Measurements from ENCODE around the gene CACNA2D3.

Gene CACNA2D3

DNA sequence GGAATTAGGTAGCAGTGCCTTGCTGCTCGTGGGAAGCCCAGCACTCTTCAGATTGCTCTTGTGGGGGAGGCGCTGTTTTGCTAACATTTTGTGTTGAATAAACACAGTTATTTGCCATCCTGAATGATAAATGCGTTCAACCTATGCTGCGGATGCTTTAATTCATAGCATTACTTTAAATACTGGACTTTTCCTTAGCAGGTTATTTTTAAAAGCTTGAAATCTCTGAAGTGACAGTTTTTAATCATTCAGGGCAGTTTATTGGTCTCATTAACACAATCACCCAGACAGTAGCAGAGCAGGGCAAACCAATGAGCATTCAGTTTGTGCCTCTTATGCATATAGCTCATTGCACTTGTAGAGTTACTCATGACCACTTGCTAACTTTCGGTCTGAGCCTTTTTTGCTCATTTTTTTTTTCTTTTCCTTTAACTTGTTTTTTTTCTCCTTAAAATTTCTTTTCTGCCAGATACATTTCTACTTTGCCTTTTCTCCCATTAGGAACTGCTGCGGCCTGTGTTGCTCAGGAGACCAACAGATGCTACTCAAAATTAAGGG is 5.2 kb downstream of the CACNA2D3 start:
- DNase-seq (ENCODE audit: low spot score), result no peak

DNA sequence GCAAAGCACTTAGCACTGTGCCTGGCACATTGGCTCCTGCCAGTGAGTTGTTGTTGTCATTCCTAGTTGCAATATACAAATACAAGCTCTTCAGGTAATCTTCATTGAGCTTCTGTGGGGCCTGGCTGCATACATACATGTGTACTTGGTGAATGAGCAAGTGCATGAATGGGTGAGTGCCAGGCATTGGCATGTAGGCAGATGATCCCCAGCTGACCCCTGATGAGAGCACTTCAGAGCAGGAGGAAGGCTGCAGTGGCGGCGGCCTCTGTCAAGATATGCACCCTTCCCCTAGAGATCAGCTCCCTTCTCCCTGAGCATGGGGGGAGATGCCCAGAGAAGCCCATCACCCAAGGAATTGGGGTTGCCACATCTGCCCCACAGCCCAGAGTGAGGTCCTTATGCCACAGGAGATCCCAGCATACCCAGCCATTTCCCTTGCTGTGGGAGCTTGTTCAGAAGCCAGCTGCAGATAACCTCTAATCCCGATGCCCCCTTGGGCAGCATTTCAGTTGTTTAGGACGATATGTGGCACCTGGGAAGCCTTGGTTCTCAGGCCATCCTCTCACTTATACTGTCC is 8.8 kb downstream of the CACNA2D3 start:
- no peak for DNase-seq (ENCODE audit: low spot score)

DNA sequence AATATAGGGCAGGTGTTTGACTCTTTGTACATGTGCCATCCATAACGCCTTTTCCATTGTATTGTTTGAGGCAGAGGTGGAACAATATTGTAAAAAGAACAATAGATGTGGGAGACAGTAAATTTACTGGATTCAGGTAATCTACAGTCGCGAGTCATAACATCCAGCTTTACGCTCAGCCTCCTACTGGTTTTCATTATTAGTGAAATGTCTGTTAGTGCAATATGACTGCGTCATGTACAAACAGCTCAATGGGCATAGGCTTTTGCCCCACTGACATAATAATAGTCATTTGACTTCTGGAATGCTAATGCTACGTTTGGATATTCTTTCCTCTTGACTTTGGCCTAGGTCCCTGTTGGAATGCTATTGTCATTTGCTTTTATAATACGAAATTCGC is 9.5 kb downstream of the CACNA2D3 start:
- DNase-seq (ENCODE audit: low spot score), result no peak

DNA sequence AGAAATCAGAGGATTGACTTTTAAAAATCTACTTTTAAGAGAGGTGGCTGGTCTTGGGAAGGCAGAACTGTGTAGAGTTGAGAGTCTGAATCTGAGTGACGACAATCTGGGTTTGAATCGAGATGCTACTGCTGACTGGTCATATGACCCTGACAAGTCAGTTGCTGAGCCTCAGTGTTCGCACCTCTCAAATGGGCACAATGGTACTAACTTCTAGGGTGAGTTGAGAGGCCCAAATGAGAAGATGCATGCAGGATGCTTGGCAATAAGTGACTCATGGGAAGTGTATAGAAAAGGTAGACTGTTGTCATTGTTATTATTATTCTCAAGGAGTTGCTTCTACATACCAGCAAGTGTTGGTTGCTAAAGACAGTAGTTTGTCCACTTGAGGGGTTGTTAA is 10.3 kb downstream of the CACNA2D3 start:
- no peak for DNase-seq (ENCODE audit: low spot score)

DNA sequence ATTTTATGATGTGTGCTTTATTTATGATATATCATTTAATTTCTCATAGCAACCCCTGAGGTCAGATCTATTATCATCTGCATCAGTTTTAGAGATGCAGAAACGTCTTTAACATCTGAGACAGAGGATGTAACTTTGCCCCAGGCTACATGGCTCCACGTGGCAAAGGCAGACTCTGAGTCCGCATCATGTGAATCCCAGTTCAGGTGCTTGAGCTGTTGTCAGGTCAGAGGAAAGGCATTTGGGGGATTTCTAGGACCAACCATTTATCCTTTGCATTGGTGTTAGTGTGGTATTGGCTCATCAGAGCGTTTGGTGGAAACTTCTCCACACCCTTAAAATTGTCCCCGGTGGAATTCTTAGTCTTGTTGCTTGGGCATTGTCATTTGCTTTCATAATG is 10.8 kb downstream of the CACNA2D3 start:
- no peak for DNase-seq (ENCODE audit: low spot score)

DNA sequence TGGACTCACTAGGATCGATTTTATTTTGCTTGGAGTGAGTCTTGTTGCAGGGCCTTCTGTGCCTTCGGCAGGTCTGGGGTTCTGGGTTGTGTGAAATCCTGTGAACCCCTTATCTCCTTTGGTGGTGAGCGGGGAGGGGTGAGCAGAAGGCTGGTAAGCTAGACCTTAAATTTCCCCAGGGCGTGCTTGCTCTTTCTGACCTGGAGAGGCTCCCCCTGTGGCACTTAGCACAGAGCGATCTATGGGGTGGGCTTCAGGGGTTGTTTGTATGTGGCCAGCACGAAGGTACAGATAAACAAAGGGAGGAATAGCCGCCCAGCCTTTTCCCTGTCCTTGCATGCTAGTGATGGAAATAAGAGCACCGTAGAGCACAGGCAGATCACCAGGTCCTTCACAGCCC is 11.8 kb downstream of the CACNA2D3 start:
- DNase-seq (ENCODE audit: low spot score), result no peak

DNA sequence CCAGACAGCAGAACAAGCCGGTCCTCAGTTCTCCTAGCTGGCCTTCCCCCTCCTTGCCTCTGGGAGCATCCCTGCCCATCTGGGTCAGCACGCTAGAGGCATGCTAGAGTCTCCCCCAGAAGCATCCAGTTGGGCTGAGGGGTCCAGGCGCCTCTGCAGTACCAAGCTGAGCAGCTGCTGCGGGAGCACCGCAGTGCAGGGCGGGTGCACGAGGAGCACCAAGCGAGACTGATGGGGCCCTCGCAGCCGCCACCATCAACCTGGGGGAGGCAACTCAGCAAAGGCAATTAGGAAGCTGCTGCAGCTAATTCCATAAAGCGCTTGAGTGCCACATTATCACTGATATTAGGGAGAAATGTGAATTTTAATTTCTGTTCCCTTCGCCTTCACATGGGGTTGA is 12.4 kb downstream of the CACNA2D3 start:
- DNase-seq (ENCODE audit: low spot score), result no peak

DNA sequence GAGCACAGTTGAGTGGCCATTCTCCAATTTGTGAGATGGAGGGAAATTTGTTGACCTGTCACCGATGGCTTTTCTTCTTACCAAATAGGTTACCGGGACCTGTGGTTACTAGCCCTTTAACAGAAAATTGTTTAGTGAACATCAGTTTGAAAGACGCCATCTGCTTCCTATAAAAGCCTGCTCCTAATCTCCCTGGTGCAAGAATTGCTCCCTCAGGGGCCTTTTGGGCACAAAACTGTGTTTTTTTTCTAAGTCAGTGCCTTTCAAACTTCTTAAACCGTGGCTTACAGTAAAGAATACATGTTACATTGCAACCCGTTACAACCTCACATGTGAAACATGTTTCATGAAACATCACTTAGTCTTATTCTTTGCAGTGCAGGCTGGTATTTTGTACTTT is 15.0 kb downstream of the CACNA2D3 start:
- DNase-seq (ENCODE audit: low spot score), result no peak

DNA sequence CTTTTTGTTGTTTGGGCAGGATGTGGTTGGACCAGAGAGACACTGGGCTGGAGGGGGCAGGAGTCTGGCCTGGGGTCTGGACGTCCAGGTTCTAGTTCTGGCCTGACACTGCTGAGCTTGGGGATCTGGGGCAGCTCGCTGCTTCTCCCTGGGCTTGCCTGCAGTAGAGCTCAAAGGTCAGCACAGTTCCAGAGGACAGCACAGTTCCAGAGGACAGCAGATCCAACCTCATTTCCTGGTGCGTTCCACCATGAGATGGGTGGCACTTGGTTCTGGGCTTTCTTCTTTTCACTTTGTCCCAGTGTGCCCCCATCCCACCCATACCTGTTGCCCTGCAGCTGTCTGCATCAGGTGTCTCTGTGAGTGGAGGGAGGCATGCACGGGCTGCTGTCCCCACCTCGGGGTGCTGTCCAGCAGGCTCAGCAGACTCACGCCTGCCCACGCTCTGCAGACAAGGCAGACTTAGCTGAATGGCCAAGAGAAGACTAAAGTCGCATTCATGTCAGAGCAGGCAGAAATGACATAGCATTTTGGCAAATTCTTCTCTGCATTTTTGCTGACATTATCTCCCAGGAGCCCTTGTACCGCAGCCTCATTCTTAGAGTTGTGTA is 16.7 kb downstream of the CACNA2D3 start:
- DNase-seq (ENCODE audit: low spot score), result no peak

DNA sequence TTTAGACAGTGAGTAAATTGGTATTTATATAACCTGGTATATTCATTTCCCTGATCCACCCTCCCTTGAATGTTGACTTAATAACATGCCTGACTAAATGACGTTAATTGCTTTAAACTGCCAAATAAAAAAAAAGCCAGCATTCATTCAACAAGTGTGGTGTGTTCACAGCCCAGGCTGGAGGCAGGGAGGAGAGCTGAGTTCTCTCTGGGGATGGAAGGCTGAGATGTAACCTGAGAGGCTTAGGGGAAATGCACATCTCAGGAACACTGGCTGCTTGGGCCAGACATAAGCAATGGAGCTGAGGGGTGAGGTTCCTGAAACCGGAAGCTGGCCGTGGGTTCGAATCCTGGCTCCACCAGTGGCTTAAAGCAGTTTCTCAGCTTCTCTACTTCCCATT is 17.3 kb downstream of the CACNA2D3 start:
- no peak for DNase-seq (ENCODE audit: low spot score)

DNA sequence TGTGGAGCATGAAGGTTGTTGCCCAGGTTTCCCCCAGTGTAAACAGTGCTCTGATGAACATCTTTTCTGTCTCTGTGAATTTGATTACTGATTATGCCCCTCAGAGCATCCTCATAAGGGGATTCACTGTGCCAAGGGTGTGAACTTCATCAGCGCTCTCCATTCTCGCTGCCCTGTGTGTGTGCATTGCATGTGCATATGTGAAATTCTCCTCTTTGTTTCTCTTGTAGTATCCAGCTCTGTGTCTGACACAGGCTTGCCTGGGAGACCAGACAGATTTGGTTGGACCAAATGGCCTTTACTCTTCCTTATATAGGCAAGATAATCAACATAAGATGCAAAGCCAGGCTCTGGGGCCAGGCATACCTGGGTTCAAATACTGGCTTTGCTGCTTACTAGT is 21.9 kb downstream of the CACNA2D3 start:
- DNase-seq (ENCODE audit: low spot score), result no peak

DNA sequence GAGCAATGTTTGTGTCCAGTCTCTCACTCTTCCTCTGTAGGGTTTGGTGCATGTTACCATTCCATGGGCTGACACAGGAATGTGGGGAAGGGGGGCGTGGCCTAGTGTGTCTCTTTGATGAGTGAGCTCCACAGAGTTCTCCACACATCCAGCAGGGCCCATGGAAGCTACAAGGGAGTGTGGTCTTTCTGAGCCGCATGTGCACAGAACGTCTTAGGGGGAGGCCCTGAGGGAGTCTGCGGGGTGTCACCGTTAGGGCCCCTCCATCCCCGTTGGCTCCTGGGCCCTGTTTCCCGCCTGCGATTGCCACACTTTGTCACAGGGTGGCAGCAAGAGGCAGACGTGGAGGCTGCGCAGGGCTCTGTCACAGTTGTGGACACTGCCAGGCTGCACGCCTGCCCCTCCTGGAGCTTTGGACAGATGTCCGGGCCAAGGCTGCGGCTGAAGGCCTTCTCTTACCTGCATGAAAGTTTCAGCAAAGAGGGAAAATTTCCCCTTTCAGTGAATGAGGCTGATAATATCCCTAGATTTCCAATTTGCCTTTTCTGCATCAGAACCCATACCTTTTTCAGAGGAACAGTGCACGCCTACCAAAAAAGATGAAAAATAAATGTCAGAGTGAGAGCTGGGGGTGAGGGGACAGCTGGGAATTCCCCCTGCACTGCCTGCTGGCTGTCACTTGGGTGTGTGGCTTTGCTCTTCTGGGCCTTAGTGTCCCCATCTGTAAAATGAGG is 24.3 kb downstream of the CACNA2D3 start:
- no peak for DNase-seq (ENCODE audit: low spot score)

DNA sequence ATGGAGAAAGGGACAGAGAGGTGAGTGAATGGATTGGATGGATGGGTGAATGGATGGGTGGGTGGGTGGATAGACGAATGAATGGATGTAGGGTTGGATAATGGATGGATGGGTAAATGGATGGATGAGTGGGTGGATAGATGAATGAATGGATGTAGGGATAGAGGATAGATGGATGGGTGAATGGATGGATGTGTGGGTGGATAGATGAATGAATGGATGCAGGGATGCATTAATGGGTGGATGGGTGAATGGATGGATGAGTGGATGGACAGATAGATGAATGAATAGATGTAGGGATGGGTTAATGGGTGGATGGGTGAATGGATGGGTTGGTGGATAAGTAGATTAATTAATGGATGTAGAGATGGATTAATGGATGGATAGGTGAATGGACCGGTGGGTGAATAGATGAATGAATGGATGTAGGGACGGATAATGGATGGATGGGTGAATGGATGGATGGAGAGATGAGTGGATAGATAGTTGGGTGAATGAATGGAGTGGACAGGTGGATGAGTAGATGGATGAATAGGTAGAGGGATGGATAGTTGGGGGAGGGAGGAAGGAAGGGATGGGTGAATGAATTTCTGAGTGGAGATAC is 28.6 kb downstream of the CACNA2D3 start:
- DNase-seq (ENCODE audit: low spot score), result no peak

DNA sequence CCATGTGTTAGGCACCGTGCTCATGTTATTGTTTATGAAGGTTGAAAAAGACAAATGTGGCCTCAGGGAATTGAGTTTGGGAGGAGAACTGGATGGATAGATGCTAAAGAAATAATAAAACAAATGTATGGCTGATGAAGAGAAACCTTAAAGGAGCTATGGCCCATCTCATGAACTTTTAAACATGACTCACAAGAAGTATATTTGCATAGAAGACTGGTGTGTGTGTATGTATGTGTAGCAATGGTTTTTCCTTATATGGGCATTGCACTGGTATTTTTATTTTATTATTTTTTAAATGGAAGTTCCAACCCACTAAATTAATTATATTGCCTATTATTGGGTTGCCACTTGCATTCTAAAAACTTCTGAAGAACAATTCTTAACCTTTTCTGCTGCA is 31.1 kb downstream of the CACNA2D3 start:
- DNase-seq (ENCODE audit: low spot score), result no peak

DNA sequence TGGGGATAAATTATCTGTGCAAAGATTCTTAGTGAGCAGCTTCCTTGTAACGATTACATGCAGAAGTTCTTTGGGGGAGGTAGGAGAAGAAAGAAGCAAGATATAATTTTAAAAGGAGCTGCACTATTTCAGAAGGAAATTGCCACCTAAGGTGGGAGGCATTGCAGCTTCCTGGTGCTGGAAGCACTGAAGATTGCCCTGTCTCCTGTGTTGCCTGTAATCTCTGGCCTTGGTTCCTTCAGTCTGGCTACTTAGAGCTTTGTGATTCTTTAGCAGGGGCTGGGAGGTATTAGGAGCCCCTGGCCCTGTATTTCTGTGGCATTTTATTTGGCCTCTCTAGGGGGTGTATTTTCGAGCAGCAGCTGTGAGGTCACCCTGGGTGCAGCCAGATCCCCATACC is 35.5 kb downstream of the CACNA2D3 start:
- DNase-seq (ENCODE audit: low spot score), result no peak

DNA sequence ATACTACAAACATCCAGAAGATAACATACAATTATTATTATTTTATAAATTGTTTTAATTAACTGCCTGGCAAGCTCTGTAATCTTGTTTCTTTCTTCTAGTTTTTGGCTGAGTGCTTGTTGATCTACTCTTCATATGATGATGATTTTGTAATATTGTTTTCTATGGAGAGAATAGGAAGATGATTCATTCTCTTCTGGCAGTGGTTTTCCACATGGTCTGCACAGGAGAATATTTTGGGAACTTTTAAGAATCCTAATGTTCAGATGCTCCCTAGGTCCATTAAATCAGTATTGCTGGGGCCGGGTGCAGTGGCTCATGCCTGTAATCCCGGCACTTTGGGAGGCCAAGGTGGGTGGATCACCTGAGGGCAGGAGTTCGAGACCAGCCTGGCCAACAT is 37.6 kb downstream of the CACNA2D3 start:
- no peak for DNase-seq (ENCODE audit: low spot score)

DNA sequence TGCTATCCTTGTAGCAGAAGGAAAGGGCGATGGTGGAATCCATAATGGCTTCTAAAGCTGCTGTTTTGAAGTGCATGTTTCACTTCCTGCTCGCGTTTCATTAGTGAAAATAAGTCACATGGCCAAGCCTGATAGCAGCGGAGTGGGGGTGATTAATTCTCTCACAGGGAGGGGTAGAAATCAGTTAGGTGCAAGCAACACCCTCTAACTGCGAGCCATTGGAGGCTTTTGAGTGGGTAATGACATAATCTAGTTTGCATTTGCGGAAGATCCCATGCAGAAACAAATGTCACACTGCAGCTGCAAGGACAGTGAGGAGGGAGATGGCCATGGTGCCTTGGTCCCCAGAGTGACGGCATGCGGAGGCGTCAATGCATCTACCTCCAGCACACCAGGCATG is 41.1 kb downstream of the CACNA2D3 start:
- no peak for DNase-seq (ENCODE audit: low spot score)

DNA sequence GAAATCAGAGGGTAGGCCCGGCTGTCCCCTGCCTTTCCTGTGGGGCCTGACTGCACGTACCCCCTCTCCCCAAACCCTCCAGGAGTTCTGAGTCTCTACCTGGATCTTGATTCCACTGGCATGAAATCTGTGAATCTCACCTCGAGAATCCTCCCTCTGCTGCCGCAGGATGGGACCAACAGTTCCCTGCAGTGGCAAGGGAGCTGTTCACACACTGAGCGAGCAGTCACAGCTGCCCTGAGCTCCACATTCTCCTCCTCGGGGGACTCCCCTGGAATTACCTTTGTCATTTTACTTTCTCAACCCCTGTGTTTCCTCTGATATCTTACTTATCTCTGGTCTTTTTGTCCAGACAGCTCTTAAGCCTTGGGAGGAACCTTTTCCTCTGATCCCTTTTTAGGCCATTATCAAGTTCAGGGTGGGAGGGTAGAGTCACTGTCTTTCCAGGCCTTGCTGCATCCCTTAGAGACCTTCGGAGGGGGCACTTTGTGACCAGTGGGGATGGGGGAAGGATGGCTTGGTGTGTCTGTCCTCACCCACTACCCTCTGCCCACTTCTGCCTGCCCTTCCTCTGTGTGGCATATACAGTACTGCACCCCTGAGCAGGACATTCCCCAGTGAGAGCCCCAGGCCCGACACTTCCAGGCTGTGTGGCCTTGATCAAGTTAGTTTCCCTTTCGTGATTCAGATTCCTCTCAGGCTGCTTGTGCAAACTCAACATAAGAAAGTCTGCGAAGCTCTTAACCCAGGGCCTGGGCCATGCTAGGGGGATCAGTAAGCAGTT is 42.0 kb downstream of the CACNA2D3 start:
- no peak for DNase-seq (ENCODE audit: low spot score)

DNA sequence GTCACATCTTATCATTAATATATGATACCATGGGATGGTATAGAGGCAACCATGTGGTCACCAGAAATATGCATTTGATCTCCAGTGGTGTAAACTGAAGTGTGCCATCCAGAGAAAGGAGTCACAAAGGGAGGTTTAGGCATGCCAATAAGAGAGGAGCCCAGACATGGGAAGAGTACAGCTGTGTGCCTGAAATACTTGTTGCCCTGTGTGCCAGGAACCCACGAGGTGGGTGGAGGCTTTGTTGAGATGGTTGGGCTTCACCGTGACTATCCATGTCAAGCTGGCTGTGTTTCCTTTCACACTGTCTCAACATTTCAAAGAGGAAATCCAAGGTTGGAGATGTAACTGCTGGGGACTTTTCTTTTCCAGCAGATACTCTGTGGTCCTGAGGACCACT is 43.5 kb downstream of the CACNA2D3 start:
- no peak for DNase-seq (ENCODE audit: low spot score)

DNA sequence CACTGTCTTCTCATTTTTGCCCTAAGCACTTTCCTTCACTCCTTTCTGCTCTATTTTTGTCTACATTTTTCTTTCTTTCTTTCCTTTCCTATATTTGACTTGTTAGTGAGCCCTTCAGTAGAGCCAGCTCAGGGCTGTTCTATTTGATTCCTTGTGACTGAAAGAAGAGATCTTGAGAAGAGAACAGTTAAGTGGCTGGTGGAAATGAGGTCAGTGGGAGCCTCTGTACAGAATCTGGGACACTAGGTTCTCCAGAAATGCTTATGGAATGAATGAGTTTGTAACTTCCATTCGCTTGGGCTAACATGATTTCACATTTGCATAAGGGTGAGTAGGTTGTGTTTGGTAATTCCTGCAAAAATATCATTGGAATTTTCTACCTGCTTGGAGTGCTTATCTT is 45.6 kb downstream of the CACNA2D3 start:
- DNase-seq (ENCODE audit: low spot score), result no peak

DNA sequence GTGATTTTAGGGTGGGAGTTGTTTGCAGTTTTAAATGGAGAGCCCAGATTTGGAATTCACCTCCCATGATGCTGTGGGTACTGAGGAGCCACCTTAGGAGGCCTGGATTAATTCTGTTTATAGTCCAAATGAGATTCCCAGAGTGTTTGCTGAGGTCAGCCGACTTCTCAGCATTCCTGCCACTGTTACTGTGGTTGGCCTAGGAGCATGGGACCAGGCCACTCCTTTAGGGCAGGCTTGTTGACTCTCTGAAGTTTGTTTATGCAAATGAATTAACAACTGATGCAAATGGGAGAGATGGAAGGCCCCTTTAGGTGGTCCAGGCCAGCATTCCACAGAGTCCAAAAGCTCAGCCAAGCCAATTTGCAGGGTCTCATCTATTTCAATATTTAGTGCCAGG is 46.1 kb downstream of the CACNA2D3 start:
- DNase-seq (ENCODE audit: low spot score), result no peak

DNA sequence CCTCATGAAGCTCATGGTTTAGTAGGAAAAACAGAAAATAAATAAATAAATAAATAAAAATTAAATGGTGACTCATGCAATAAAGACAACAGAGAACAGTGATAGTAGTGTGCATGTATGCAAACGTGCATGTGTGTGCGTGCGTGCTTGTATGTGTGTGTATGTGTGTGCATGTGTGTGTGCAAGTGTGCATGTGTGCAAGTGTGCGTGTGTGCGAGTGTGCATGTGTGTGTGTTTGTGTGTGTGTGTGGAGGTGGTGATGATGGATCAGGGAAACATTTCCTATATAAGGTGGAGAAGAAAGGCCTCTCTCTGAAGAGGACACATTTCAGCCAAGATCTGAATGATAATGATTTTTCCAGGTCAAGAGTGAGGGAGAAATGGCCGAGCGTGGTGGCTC is 47.2 kb downstream of the CACNA2D3 start:
- DNase-seq (ENCODE audit: low spot score), result no peak

All from CD4-positive, alpha-beta T cell treated with Interleukin-6 at 100 ng/mL for 8 hours (primary cell).